Karpas-422 (cell line): Measurements from ENCODE around the gene TBX18. TPM values are rescaled to one million over a fixed set of nuclear protein-coding genes. Genes with fewer than 3 reads are reported as not detected.

ENCODE experiments used
- DNase-seq: peaks from one replicate; pipeline ENCODE4 v3.0.0-alpha.2; 2015
- H2AFZ ChIP-seq: fragments of 200-600 bp; sonication (generic); 2 replicates; pipeline ENCODE4 v1.6.1; 2014; ENCODE audit warnings: antibody characterized with exemption, low read length, mixed read lengths
- H3K27ac ChIP-seq: fragments of 200-600 bp; sonication (generic); 2 replicates; pipeline ENCODE4 v1.5.1; 2014; ENCODE audit warnings: mild to moderate bottlenecking, low read length, moderate library complexity
- H3K27me3 ChIP-seq: fragments of 200-600 bp; sonication (generic); 2 replicates; pipeline ENCODE4 v1.6.1; 2014; ENCODE audit warnings: low read length, mixed read lengths
- H3K36me3 ChIP-seq: fragments of 200-600 bp; sonication (generic); 2 replicates; pipeline ENCODE4 v1.6.1; 2014; ENCODE audit warnings: low read length, mixed read lengths; ENCODE audit not compliant: insufficient read depth
- H3K4me1 ChIP-seq: fragments of 200-600 bp; sonication (generic); 2 replicates; pipeline ENCODE4 v1.6.1; 2014; ENCODE audit warnings: mild to moderate bottlenecking, low read length, mixed read lengths
- H3K4me2 ChIP-seq: fragments of 200-600 bp; sonication (generic); 2 replicates; pipeline ENCODE4 v1.6.1; 2014; ENCODE audit warnings: low read length, low read depth, mild to moderate bottlenecking; ENCODE audit not compliant: poor library complexity, severe bottlenecking
- H3K4me3 ChIP-seq: fragments of 200-600 bp; sonication (generic); 2 replicates; pipeline ENCODE4 v1.5.1; 2014; ENCODE audit warnings: mild to moderate bottlenecking, antibody characterized with exemption, low read length, mixed read lengths
- H3K79me2 ChIP-seq: fragments of 200-600 bp; sonication (generic); 2 replicates; pipeline ENCODE4 v1.6.1; 2014; ENCODE audit warnings: mild to moderate bottlenecking, low read length, mixed read lengths
- H3K9ac ChIP-seq: fragments of 200-600 bp; sonication (generic); 2 replicates; pipeline ENCODE4 v1.6.0; 2014; ENCODE audit warnings: low read length
- H3K9me2 ChIP-seq: fragments of 200-600 bp; sonication (generic), shearing (Covaris generic); replicated peaks from 2 replicates; pipeline ENCODE4 v1.6.0; 2014; ENCODE audit warnings: mild to moderate bottlenecking, low read length, moderate library complexity; ENCODE audit not compliant: insufficient read depth
- H3K9me3 ChIP-seq: fragments of 300-700, 200-600 bp; sonication (generic); 2 replicates; pipeline ENCODE4 v1.6.1; 2014; ENCODE audit warnings: low read length, mixed read lengths
- H4K20me1 ChIP-seq: fragments of 200-600 bp; sonication (generic); 2 replicates; pipeline ENCODE4 v1.6.1; 2014; ENCODE audit warnings: mild to moderate bottlenecking, antibody characterized with exemption, low read length, low read depth; ENCODE audit not compliant: insufficient read depth
- total RNA-seq: library from RNA; depleted of rRNA; stranded (reverse); fragments of >200 nt; shearing (Covaris generic); gene quantifications from 2 replicates; pipeline ENCODE4 v1.2.3, GENCODE V29; 2014; ENCODE audit warnings: low replicate concordance

Gene TBX18
- total RNA-seq, 1 experiment from 2014 or later, result not detected

DNA sequence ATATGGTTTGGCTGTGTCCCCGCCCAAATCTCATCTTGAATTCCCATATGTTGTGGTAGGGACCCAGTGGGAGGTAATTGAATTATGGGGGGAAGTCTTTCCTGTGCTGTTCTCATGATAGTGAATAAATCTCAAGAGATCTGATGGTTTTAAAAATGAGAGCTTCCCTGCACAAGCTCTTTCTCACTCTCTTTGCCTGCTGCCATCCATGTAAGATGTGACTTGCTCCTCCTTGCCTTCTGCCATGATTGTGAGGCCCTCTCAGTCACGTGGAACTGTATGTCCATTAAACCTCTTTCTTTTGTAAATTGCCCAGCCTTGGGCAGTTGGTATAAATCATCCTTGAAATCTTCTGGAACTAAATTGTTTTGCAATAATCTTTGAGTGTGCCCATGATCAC, 31.9 kb upstream of the TBX18 start:
- no peak overlapping the region for H3K9ac ChIP-seq
- no peak overlapping the region for H3K4me2 ChIP-seq
- no peaks in the 10 kb centered on the region for H3K4me1 ChIP-seq
- no peaks in the 10 kb centered on the region for H3K36me3 ChIP-seq
- H3K27me3 ChIP-seq, result no peaks in the 10 kb centered on the region
- H3K27ac ChIP-seq, result no peak overlapping the region
- H2AFZ ChIP-seq, result no peak overlapping the region
- DNase-seq, result no peak
- no peaks in the 10 kb centered on the region for H4K20me1 ChIP-seq
- H3K79me2 ChIP-seq, result no peaks in the 10 kb centered on the region
- no peak overlapping the region for H3K4me3 ChIP-seq
- H3K9me3 ChIP-seq, result no peaks in the 10 kb centered on the region
- no peaks in the 10 kb centered on the region for H3K9me2 ChIP-seq

- Histone ChIP-seq H3K27me3 (no peaks in the 10 kb centered on the region), H2AFZ (no peak overlapping the region), H3K9me3 (no peaks in the 10 kb centered on the region), H3K9me2 (no peaks in the 10 kb centered on the region), H3K4me2 (no peak overlapping the region), H3K4me1 (no peaks in the 10 kb centered on the region), H4K20me1 (no peaks in the 10 kb centered on the region), H3K4me3 (no peak overlapping the region), H3K9ac (no peak overlapping the region), H3K36me3 (no peaks in the 10 kb centered on the region), H3K27ac (no peak overlapping the region), H3K79me2 (no peaks in the 10 kb centered on the region)
- DNase-seq, result no peak
These were observed 27.5 kb upstream of the TBX18 start for GRCh38 chr6:84791927-84792326.

- no peak overlapping the region for H3K4me3 ChIP-seq
- H3K9me2 ChIP-seq, result no peaks in the 10 kb centered on the region
- H3K79me2 ChIP-seq, result no peaks in the 10 kb centered on the region
- no peak for DNase-seq
- H3K27ac ChIP-seq, result no peak overlapping the region
- no peaks in the 10 kb centered on the region for H4K20me1 ChIP-seq
- H3K27me3 ChIP-seq, result no peaks in the 10 kb centered on the region
- no peaks in the 10 kb centered on the region for H3K9me3 ChIP-seq
- no peaks in the 10 kb centered on the region for H3K36me3 ChIP-seq
- no peaks in the 10 kb centered on the region for H3K4me1 ChIP-seq
- no peak overlapping the region for H2AFZ ChIP-seq
- H3K9ac ChIP-seq, result no peak overlapping the region
- H3K4me2 ChIP-seq, result no peak overlapping the region
These were observed 26.8 kb upstream of the TBX18 start for GRCh38 chr6:84791233-84791632.

GRCh38 chr6:84789170-84789569, 24.8 kb upstream of the TBX18 start:
- Histone ChIP-seq H3K9ac (no peak overlapping the region), H3K79me2 (no peaks in the 10 kb centered on the region), H3K27me3 (no peaks in the 10 kb centered on the region), H3K36me3 (no peaks in the 10 kb centered on the region), H2AFZ (no peak overlapping the region), H3K27ac (no peak overlapping the region), H3K4me3 (no peak overlapping the region), H4K20me1 (no peaks in the 10 kb centered on the region), H3K4me1 (no peaks in the 10 kb centered on the region), H3K9me3 (no peaks in the 10 kb centered on the region), H3K9me2 (no peaks in the 10 kb centered on the region), H3K4me2 (no peak overlapping the region)
- no peak for DNase-seq

DNA sequence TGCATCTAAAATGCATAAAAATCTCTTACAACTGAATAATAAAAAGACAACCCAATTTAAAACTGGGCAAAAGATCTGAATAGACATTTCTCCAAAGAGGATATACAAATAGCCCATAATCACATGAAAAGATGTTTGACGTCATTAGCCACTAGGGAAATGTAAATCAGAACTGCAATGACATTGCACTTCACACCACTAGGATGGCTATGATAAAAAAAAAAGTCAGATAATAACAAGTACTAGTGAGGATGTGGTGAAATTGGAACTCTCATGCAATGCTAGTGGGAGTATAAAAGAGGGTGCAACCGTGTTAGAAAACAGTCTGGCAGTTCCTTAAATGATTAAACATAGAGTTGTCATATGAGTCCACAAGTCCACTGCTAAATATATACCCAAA, 24.3 kb upstream of the TBX18 start:
- no peak overlapping the region for H3K4me3 ChIP-seq
- H3K9me3 ChIP-seq, result no peaks in the 10 kb centered on the region
- no peaks in the 10 kb centered on the region for H3K79me2 ChIP-seq
- no peaks in the 10 kb centered on the region for H3K36me3 ChIP-seq
- H3K9me2 ChIP-seq, result no peaks in the 10 kb centered on the region
- H3K27ac ChIP-seq, result no peak overlapping the region
- no peak overlapping the region for H3K9ac ChIP-seq
- H3K27me3 ChIP-seq, result no peaks in the 10 kb centered on the region
- no peak overlapping the region for H3K4me2 ChIP-seq
- H3K4me1 ChIP-seq, result no peaks in the 10 kb centered on the region
- no peak for DNase-seq
- no peak overlapping the region for H2AFZ ChIP-seq
- H4K20me1 ChIP-seq, result no peaks in the 10 kb centered on the region

GRCh38 chr6:84785671-84786070, 21.3 kb upstream of the TBX18 start:
- no peaks in the 10 kb centered on the region for H4K20me1 ChIP-seq
- no peak overlapping the region for H3K4me2 ChIP-seq
- no peaks in the 10 kb centered on the region for H3K27me3 ChIP-seq
- H2AFZ ChIP-seq, result no peak overlapping the region
- H3K9me2 ChIP-seq, result no peaks in the 10 kb centered on the region
- H3K4me1 ChIP-seq, result no peaks in the 10 kb centered on the region
- H3K79me2 ChIP-seq, result no peaks in the 10 kb centered on the region
- H3K4me3 ChIP-seq, result no peak overlapping the region
- H3K9me3 ChIP-seq, result no peaks in the 10 kb centered on the region
- no peaks in the 10 kb centered on the region for H3K36me3 ChIP-seq
- no peak overlapping the region for H3K27ac ChIP-seq
- DNase-seq, result no peak
- H3K9ac ChIP-seq, result no peak overlapping the region

GRCh38 chr6:84779917-84780316, 15.5 kb upstream of the TBX18 start:
- H3K79me2 ChIP-seq, result no peaks in the 10 kb centered on the region
- H4K20me1 ChIP-seq, result no peaks in the 10 kb centered on the region
- H3K4me3 ChIP-seq, result no peak overlapping the region
- H3K27ac ChIP-seq, result no peak overlapping the region
- no peak overlapping the region for H3K9ac ChIP-seq
- H3K4me2 ChIP-seq, result no peak overlapping the region
- no peaks in the 10 kb centered on the region for H3K9me2 ChIP-seq
- no peaks in the 10 kb centered on the region for H3K36me3 ChIP-seq
- DNase-seq, result no peak
- H3K27me3 ChIP-seq, result no peaks in the 10 kb centered on the region
- no peak overlapping the region for H2AFZ ChIP-seq
- no peaks in the 10 kb centered on the region for H3K4me1 ChIP-seq
- H3K9me3 ChIP-seq, result no peaks in the 10 kb centered on the region

DNA sequence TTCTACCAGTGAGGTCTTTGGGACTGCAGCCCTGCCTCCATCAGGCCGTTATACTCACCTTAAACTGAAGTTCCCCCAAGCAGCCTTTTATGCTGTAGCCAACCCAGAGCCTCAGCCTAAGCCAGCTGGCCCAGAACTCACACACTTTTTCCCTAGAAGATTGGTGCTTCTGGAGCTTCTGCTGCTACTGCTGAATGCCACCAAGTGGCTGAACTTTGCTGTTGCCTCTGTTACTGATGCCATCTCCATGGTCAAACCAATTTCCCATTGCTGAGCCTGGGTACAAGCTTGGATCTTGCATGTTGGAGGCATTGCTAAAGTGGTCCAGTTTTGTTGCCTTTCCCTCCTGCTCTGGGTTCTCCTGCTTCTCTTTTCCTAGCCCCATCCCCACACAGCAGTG, 15.0 kb upstream of the TBX18 start:
- no peak overlapping the region for H3K4me3 ChIP-seq
- DNase-seq, result no peak

DNA sequence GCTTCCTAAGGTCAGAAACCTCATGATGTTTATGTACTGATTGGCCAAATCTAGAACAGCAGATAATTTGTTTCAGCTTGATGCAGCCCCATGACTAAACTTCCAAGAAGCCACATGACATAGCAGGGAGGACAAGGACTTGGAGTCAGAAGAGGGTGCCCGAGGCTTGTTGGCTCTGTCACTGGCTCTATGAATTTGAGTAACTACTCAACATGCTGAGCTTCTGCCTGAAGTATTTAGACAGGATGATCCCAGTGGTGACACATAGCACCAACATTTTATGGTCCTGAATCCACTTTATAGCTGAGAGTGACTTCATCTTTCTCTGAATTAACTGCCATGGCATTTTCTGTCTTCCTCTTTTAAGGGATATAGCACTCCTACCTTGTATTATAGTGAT, 13.5 kb upstream of the TBX18 start:
- no peaks in the 10 kb centered on the region for H3K27me3 ChIP-seq
- no peak overlapping the region for H3K9ac ChIP-seq
- H2AFZ ChIP-seq, result no peak overlapping the region
- H3K4me3 ChIP-seq, result no peak overlapping the region
- H3K79me2 ChIP-seq, result no peaks in the 10 kb centered on the region
- H3K4me1 ChIP-seq, result no peaks in the 10 kb centered on the region
- no peaks in the 10 kb centered on the region for H3K36me3 ChIP-seq
- no peaks in the 10 kb centered on the region for H4K20me1 ChIP-seq
- no peaks in the 10 kb centered on the region for H3K9me3 ChIP-seq
- no peaks in the 10 kb centered on the region for H3K9me2 ChIP-seq
- H3K4me2 ChIP-seq, result no peak overlapping the region
- DNase-seq, result no peak
- no peak overlapping the region for H3K27ac ChIP-seq

More for the DNA sequence above, 15.0 kb upstream of the TBX18 start:
- Histone ChIP-seq H3K36me3 (no peaks in the 10 kb centered on the region), H3K4me1 (no peaks in the 10 kb centered on the region), H3K9me2 (no peaks in the 10 kb centered on the region), H4K20me1 (no peaks in the 10 kb centered on the region), H2AFZ (no peak overlapping the region), H3K4me2 (no peak overlapping the region), H3K9me3 (no peaks in the 10 kb centered on the region), H3K27ac (no peak overlapping the region), H3K79me2 (no peaks in the 10 kb centered on the region), H3K27me3 (no peaks in the 10 kb centered on the region), H3K9ac (no peak overlapping the region)
